GM10266 (cell line): Measurements from ENCODE around the gene FAM81A.

Source experiments
- DNase-seq: peaks from one replicate; pipeline ENCODE4 v3.0.0; 2012; ENCODE audit errors: extremely low spot score
- CTCF ChIP-seq: IDR thresholded peaks from 2 replicates; pipeline ENCODE4 v1.5.1; 2012; ENCODE audit warnings: mild to moderate bottlenecking, low read depth; ENCODE audit not compliant: control insufficient read depth, insufficient read depth; ENCODE audit errors: missing control alignments

Gene FAM81A

GRCh38 chr15:59437817-59438624, at the start of gene FAM81A:
Gene FAM81A, plus strand, starts transcription at chr15:59438186. Its CDS starts 20,441 bp downstream, at chr15:59458627.
- TF ChIP-seq CTCF = no peak
- DNase-seq = peak; percentile 96

- no peak for TF ChIP-seq CTCF
- no peak for DNase-seq
These were observed 49.3 kb upstream of the FAM81A start for GRCh38 chr15:59388670-59389069.

- TF ChIP-seq CTCF = no peak
- no peak for DNase-seq
These were observed 45.7 kb upstream of the FAM81A start for GRCh38 chr15:59392299-59392698.

GRCh38 chr15:59394166-59394661, 43.8 kb upstream of the FAM81A start:
- TF ChIP-seq CTCF = no peak
- no peak for DNase-seq

GRCh38 chr15:59396211-59396610, 41.8 kb upstream of the FAM81A start:
- TF ChIP-seq CTCF = no peak
- no peak for DNase-seq

GRCh38 chr15:59396679-59397078, 41.3 kb upstream of the FAM81A start:
- DNase-seq = no peak
- no peak for TF ChIP-seq CTCF

GRCh38 chr15:59398220-59398619, 39.8 kb upstream of the FAM81A start:
- no peak for TF ChIP-seq CTCF

More at GRCh38 chr15:59398220-59398619, 39.8 kb upstream of the FAM81A start:
- no peak for DNase-seq
